Suppressor macrophage treated with lipopolysaccharide for 4 hours (primary cell): ENCODE data around the gene AMPD2.
"Not testable (repeated sequence)": the region's sequence is repeated elsewhere in the genome, so short reads cannot be mapped to it uniquely, and the experiment has no call there.

ENCODE experiments used
- DNase-seq: peaks from one replicate; pipeline ENCODE4 v3.0.0-alpha.2; 2020

Gene AMPD2

GRCh38 chr1:109653306-109653705, 33.7 kb downstream of the AMPD2 start:
- DNase-seq = no peak

GRCh38 chr1:109654519-109654918, 34.9 kb downstream of the AMPD2 start:
- no peak for DNase-seq

- peak; percentile 74 for DNase-seq
These were observed 36.2 kb downstream of the AMPD2 start, which contains the start of gene GSTM4 for GRCh38 chr1:109655615-109656519. Gene GSTM4, plus strand, starts transcription at chr1:109656099. Its CDS starts 291 bp downstream, at chr1:109656390.

GRCh38 chr1:109657395-109657794, 37.8 kb downstream of the AMPD2 start:
- DNase-seq = no peak

- DNase-seq = no peak
These were observed 38.3 kb downstream of the AMPD2 start for GRCh38 chr1:109657970-109658369.

GRCh38 chr1:109658533-109659042, 39.0 kb downstream of the AMPD2 start:
- DNase-seq = no peak

GRCh38 chr1:109659145-109659544, 39.5 kb downstream of the AMPD2 start:
- DNase-seq = no peak

- peak; percentile 28 for DNase-seq
These were observed 40.5 kb downstream of the AMPD2 start for GRCh38 chr1:109659997-109660690.

- DNase-seq = not testable (repeated sequence)
These were observed 41.0 kb downstream of the AMPD2 start for GRCh38 chr1:109660691-109661026.

GRCh38 chr1:109661391-109661790, 41.8 kb downstream of the AMPD2 start:
- DNase-seq = no peak

- DNase-seq = no peak
These were observed 45.0 kb downstream of the AMPD2 start for GRCh38 chr1:109664671-109665070.

- peak; percentile 65 for DNase-seq
These were observed 48.0 kb downstream of the AMPD2 start, which contains the start of gene GSTM2 for GRCh38 chr1:109667452-109668122. Gene GSTM2, plus strand, starts transcription at chr1:109668057. Its CDS starts 59 bp downstream, at chr1:109668116.

GRCh38 chr1:109668123-109668775, 48.6 kb downstream of the AMPD2 start:
- no peak for DNase-seq

- DNase-seq = no peak
These were observed 49.8 kb downstream of the AMPD2 start for GRCh38 chr1:109669246-109669948.

- not testable (repeated sequence) for DNase-seq
These were observed 50.3 kb downstream of the AMPD2 start for GRCh38 chr1:109669949-109670302.

GRCh38 chr1:109671067-109671466, 51.4 kb downstream of the AMPD2 start:
- no peak for DNase-seq

- DNase-seq = not testable (repeated sequence)
These were observed 54.2 kb downstream of the AMPD2 start for GRCh38 chr1:109673861-109674260.

- not testable (repeated sequence) for DNase-seq
These were observed 57.2 kb downstream of the AMPD2 start for GRCh38 chr1:109676683-109677381.

GRCh38 chr1:109677459-109677858, 57.8 kb downstream of the AMPD2 start:
- no peak for DNase-seq

- not testable (repeated sequence) for DNase-seq
These were observed 59.0 kb downstream of the AMPD2 start for GRCh38 chr1:109678637-109679036.
